A549 (cell line): ENCODE results near the gene LRRC70.
"Not testable (repeated sequence)": the region's sequence is repeated elsewhere in the genome, so short reads cannot be mapped to it uniquely, and the experiment has no call there.

Experiments
- CEBPB ChIP-seq, 2 experiments: fragments of >200 bp in 1 of 2; sonication (Bioruptor Twin) in 1 of 2; formaldehyde crosslinking in 1 of 2; IDR thresholded peaks; 2 replicates each; pipeline ENCODE4 v1.6.1; 2012 to 2016
- CHD2 ChIP-seq: fragments of 150-350 bp; IDR thresholded peaks from 2 replicates; pipeline ENCODE4 v1.6.1; 2014; ENCODE audit warnings: low read length; ENCODE audit not compliant: partially characterized antibody
- CHD4 ChIP-seq: fragments of 200-600 bp; sonication (generic); IDR thresholded peaks from 2 replicates; pipeline ENCODE4 v1.6.1; 2016; ENCODE audit warnings: antibody characterized with exemption, mild to moderate bottlenecking, borderline replicate concordance
- CTCF ChIP-seq: fragments of >200 bp; sonication (Bioruptor Twin); formaldehyde crosslinking; IDR thresholded peaks from 3 replicates; pipeline ENCODE4 v1.5.1; 2016
- EHMT2 ChIP-seq: fragments of 200-600 bp; sonication (generic); IDR thresholded peaks from 2 replicates; pipeline ENCODE4 v1.6.1; 2016; ENCODE audit warnings: antibody characterized with exemption, low read depth, mild to moderate bottlenecking, moderate library complexity
- EP300 ChIP-seq, 2 experiments: fragments of >200 bp; sonication (Bioruptor Twin); formaldehyde crosslinking; IDR thresholded peaks; 2 replicates in 1 of 2; 3 replicates in 1 of 2; pipeline ENCODE4 v1.6.1; 2016 to 2017
- JUN ChIP-seq, 2 experiments: fragments of >200 bp; sonication (Bioruptor Twin); formaldehyde crosslinking; IDR thresholded peaks; 2 replicates in 1 of 2; 3 replicates in 1 of 2; pipeline ENCODE4 v1.6.1; 2016 to 2017
- NPAS2 ChIP-seq: fragments of 250-450 bp; sonication (Bioruptor Pico); IDR thresholded peaks from 2 replicates; pipeline ENCODE4 v1.8.0; 2022; ENCODE audit warnings: mild to moderate bottlenecking, moderate library complexity, borderline replicate concordance
- PBX3 ChIP-seq: IDR thresholded peaks from 2 replicates; pipeline ENCODE4 v1.6.1; 2012
- PHF8 ChIP-seq: fragments of 200-600 bp; sonication (generic); IDR thresholded peaks from 2 replicates; pipeline ENCODE4 v1.6.1; 2016; ENCODE audit warnings: low read depth, mild to moderate bottlenecking, antibody characterized with exemption, moderate library complexity, borderline replicate concordance
- USF2 ChIP-seq: fragments of 450-650 bp; IDR thresholded peaks from 2 replicates; pipeline ENCODE4 v1.6.1; 2014; ENCODE audit warnings: antibody characterized with exemption

- not testable (repeated sequence) for TF ChIP-seq CTCF; EP300 (IDR thresholded peaks at IDR 0.05); CHD4; PBX3; EHMT2; PHF8; JUN (IDR thresholded peaks at IDR 0.05); CHD2; NPAS2 (CRISPR knock-in tag); USF2; CEBPB (IDR thresholded peaks at IDR 0.05)
Measured at GRCh38 chr5:62624436-62624835, 45.8 kb downstream of the LRRC70 start.
